C4-2B (cell line): ENCODE results near the gene DNAL1.

Experiments used
- H3K27ac ChIP-seq: fragments of 450-650 bp; 2 replicates; pipeline ENCODE4 v1.5.1; 2017
- CTCF ChIP-seq: fragments of 450-650 bp; conservative IDR thresholded peaks from 2 replicates; pipeline ENCODE4 v1.5.1; 2017; ENCODE audit warnings: mild to moderate bottlenecking
- ZFX ChIP-seq: fragments of 450-650 bp; IDR thresholded peaks from 2 replicates; pipeline ENCODE4 v1.6.1; 2017

The DNAL1 gene

GRCh38 chr14:73645248-73645610 is 443 bp downstream of the DNAL1 start:
- TF ChIP-seq CTCF (no peak), ZFX (no peak; the same call in 1 of the 2 replicates)
- peak overlapping the region; percentile 64 for H3K27ac ChIP-seq

- TF ChIP-seq ZFX (no peak), CTCF (no peak)
These were observed 6.2 kb downstream of the DNAL1 start for GRCh38 chr14:73651005-73651404.

GRCh38 chr14:73655851-73656250 is 11.1 kb downstream of the DNAL1 start:
- H3K27ac ChIP-seq: no peak overlapping the region
- TF ChIP-seq ZFX: no peak
- no peak for TF ChIP-seq CTCF

More at GRCh38 chr14:73651005-73651404, 6.2 kb downstream of the DNAL1 start:
- no peak overlapping the region for H3K27ac ChIP-seq

- peak overlapping the region; percentile 56 for H3K27ac ChIP-seq
These were observed 14.4 kb downstream of the DNAL1 start for GRCh38 chr14:73659202-73659601.

- TF ChIP-seq CTCF: no peak
- TF ChIP-seq ZFX: no peak
- peak overlapping the region; percentile 87 for H3K27ac ChIP-seq
These were observed 15.7 kb downstream of the DNAL1 start for GRCh38 chr14:73660511-73660910.

GRCh38 chr14:73661872-73662271 is 17.1 kb downstream of the DNAL1 start:
- TF ChIP-seq CTCF: no peak
- no peak for TF ChIP-seq ZFX
- H3K27ac ChIP-seq: peak overlapping the region; percentile 81

GRCh38 chr14:73662487-73662943 is 17.7 kb downstream of the DNAL1 start:
- no peak overlapping the region for H3K27ac ChIP-seq
- TF ChIP-seq ZFX (no peak), CTCF (peak; percentile 61)

- peak overlapping the region; percentile 33; the same call in 1 of the 2 replicates for H3K27ac ChIP-seq
- TF ChIP-seq ZFX (no peak), CTCF (no peak)
These were observed 18.9 kb downstream of the DNAL1 start for GRCh38 chr14:73663548-73664212.
